GM23338 (cell line): ENCODE results near the gene FYN. TPM values are rescaled to one million over a fixed set of nuclear protein-coding genes. Genes with fewer than 3 reads are reported as not detected.

Experiments used
- ATAC-seq: fragments of 200-7000 bp; cut with Tn5 transposase; 3 replicates; pipeline ENCODE4 v1.9.1; 2020
- DNase-seq: peaks from one replicate; pipeline ENCODE4 v3.0.0-alpha.2; 2015; ENCODE audit warnings: low spot score
- H2AFZ ChIP-seq: fragments of 200-600 bp; sonication (generic); 2 replicates; pipeline ENCODE4 v1.8.0; 2016; ENCODE audit warnings: antibody characterized with exemption, mild to moderate bottlenecking, moderate library complexity
- H3F3A ChIP-seq: fragments of 200-600 bp; sonication (generic); replicated peaks from 2 replicates; pipeline ENCODE4 v1.8.0; 2017; ENCODE audit warnings: antibody characterized with exemption, mixed run types, low read depth
- H3K27ac ChIP-seq: fragments of 200-600 bp; sonication (generic); 2 replicates; pipeline ENCODE4 v1.6.1; 2016; ENCODE audit warnings: low read depth
- H3K27me3 ChIP-seq: fragments of 200-600 bp; sonication (generic); 2 replicates; pipeline ENCODE4 v1.8.0; 2016; ENCODE audit warnings: mild to moderate bottlenecking, mixed run types, moderate library complexity; ENCODE audit not compliant: insufficient read depth
- H3K36me3 ChIP-seq: fragments of 200-600 bp; sonication (generic); 2 replicates; pipeline ENCODE4 v1.8.0; 2016; ENCODE audit warnings: mild to moderate bottlenecking; ENCODE audit not compliant: insufficient read depth
- H3K4me1 ChIP-seq: fragments of 200-600 bp; sonication (generic); 2 replicates; pipeline ENCODE4 v1.8.0; 2016; ENCODE audit warnings: mild to moderate bottlenecking, moderate library complexity; ENCODE audit not compliant: insufficient read depth
- H3K4me2 ChIP-seq: fragments of 200-600 bp; sonication (generic); 2 replicates; pipeline ENCODE4 v1.7.1; 2017; ENCODE audit warnings: mixed run types
- H3K4me3 ChIP-seq: fragments of 200-600 bp; sonication (generic); 2 replicates; pipeline ENCODE4 v1.6.1; 2016; ENCODE audit warnings: mixed run types
- H3K79me2 ChIP-seq: fragments of 200-600 bp; sonication (generic); replicated peaks from 2 replicates; pipeline ENCODE4 v1.8.0; 2017; ENCODE audit warnings: mild to moderate bottlenecking; ENCODE audit not compliant: insufficient read depth
- H3K9me2 ChIP-seq: fragments of 200-600 bp; sonication (generic); 2 replicates; pipeline ENCODE4 v1.8.0; 2017; ENCODE audit not compliant: insufficient read depth
- H4K20me1 ChIP-seq: fragments of 200-600 bp; sonication (generic); replicated peaks from 2 replicates; pipeline ENCODE4 v1.8.0; 2017; ENCODE audit warnings: mild to moderate bottlenecking; ENCODE audit not compliant: insufficient read depth
- H3K27ac Mint-ChIP-seq: 2 replicates; pipeline ENCODE4 v1.8.0; 2020; ENCODE audit warnings: inconsistent platforms, mild to moderate bottlenecking, moderate library complexity, mixed read lengths
- H3K27me3 Mint-ChIP-seq: 3 replicates; pipeline ENCODE4 v1.8.0; 2022; ENCODE audit warnings: low read depth, mild to moderate bottlenecking, moderate library complexity, mixed read lengths, inconsistent platforms; ENCODE audit not compliant: insufficient read depth, poor library complexity
- H3K36me3 Mint-ChIP-seq: 3 replicates; pipeline ENCODE4 v1.8.0; 2021; ENCODE audit warnings: low read depth, mild to moderate bottlenecking, inconsistent platforms, moderate library complexity, mixed read lengths
- H3K4me1 Mint-ChIP-seq: 3 replicates; pipeline ENCODE4 v1.8.0; 2020; ENCODE audit warnings: mild to moderate bottlenecking, inconsistent platforms, mixed read lengths
- H3K4me3 Mint-ChIP-seq: 3 replicates; pipeline ENCODE4 v1.8.0; 2021; ENCODE audit warnings: moderate library complexity, mild to moderate bottlenecking, inconsistent platforms, mixed read lengths
- H3K9me3 Mint-ChIP-seq: 3 replicates; pipeline ENCODE4 v1.8.0; 2020; ENCODE audit warnings: moderate library complexity, mild to moderate bottlenecking, inconsistent platforms, mixed read lengths
- CREB1 ChIP-seq: fragments of 250-450 bp; sonication (Bioruptor Pico); IDR thresholded peaks from 2 replicates; pipeline ENCODE4 v1.5.0; 2020; ENCODE audit warnings: low read depth, mild to moderate bottlenecking, moderate library complexity
- CTCF ChIP-seq, 2 experiments: fragments of 200-600 bp in 1 of 2; sonication (generic) in 1 of 2; conservative IDR thresholded peaks; 2 replicates each; pipeline versions ENCODE4 v1.5.1 to v1.6.1; 2016 to 2017; ENCODE audit warnings: antibody characterized with exemption in 2 of 2, low read depth in 2 of 2, mild to moderate bottlenecking in 2 of 2, moderate library complexity in 1 of 2
- EZH2phosphoT487 ChIP-seq: fragments of 200-600 bp; sonication (generic); IDR thresholded peaks from one replicate; pipeline ENCODE4 v1.8.1; 2018; ENCODE audit warnings: antibody characterized with exemption; ENCODE audit not compliant: unreplicated experiment
- JUNB ChIP-seq: IDR thresholded peaks from one replicate; pipeline ENCODE4 v1.6.1; 2016; ENCODE audit warnings: antibody characterized with exemption; ENCODE audit not compliant: unreplicated experiment
- REST ChIP-seq: IDR thresholded peaks from one replicate; pipeline ENCODE4 v1.6.1; 2018; ENCODE audit warnings: antibody characterized with exemption; ENCODE audit not compliant: unreplicated experiment
- STAT1 ChIP-seq: IDR thresholded peaks from one replicate; pipeline ENCODE4 v1.6.1; 2016; ENCODE audit warnings: antibody characterized with exemption; ENCODE audit not compliant: unreplicated experiment
- ZNF331 ChIP-seq: fragments of 250-450 bp; sonication (Bioruptor Pico); IDR thresholded peaks from 2 replicates; pipeline ENCODE4 v1.5.0; 2020; ENCODE audit warnings: low read depth, mild to moderate bottlenecking, moderate library complexity
- polyA plus RNA-seq: library from polyadenylated mRNA; unstranded; fragments of >200 nt; fragmentation: Nextera tagmentation; extraction: Ambion mirVana; gene quantifications from 2 replicates; pipeline ENCODE4 v1.2.1, GENCODE V29; 2016
- total RNA-seq: library from RNA; depleted of rRNA; stranded (reverse); fragments of >200 nt; shearing (Covaris generic); gene quantifications from 2 replicates; pipeline ENCODE4 v1.2.3, GENCODE V29; 2014

The FYN gene
- total and polyA plus RNA-seq, 2 experiments from 2014 or later = 46.8 to 143 TPM

- Mint-ChIP-seq H3K4me3 (no peak overlapping the region), H3K27me3 (no peaks in the 10 kb centered on the region), H3K27ac (no peak overlapping the region), H3K4me1 (peaks cover 20% of the 10 kb centered on the region), H3K9me3 (peaks cover 2% of the 10 kb centered on the region; the same call in 1 of the 3 replicates), H3K36me3 (peaks cover 21% of the 10 kb centered on the region)
- Histone ChIP-seq H3K4me2 (no peak overlapping the region), H3K4me3 (no peak overlapping the region), H3K27ac (no peak overlapping the region), H3F3A (no peaks in the 10 kb centered on the region), H3K79me2 (peaks cover 23% of the 10 kb centered on the region), H3K36me3 (no peaks in the 10 kb centered on the region), H3K27me3 (no peaks in the 10 kb centered on the region), H4K20me1 (no peaks in the 10 kb centered on the region), H2AFZ (no peak overlapping the region), H3K4me1 (no peaks in the 10 kb centered on the region; the same call in 1 of the 2 replicates), H3K9me2 (no peaks in the 10 kb centered on the region)
- ATAC-seq (no peak), DNase-seq (no peak)
- no peak for TF ChIP-seq CTCF (conservative IDR thresholded peaks at IDR 0.05; ENCODE audit: low read depth in 2 of 2)
- TF ChIP-seq STAT1 = no peak
- TF ChIP-seq JUNB = no peak
- no peak for TF ChIP-seq REST
Observed at GRCh38 chr6:111739257-111739696, 134.0 kb downstream of the FYN start.

- no peak for ATAC-seq
- Mint-ChIP-seq H3K9me3 (peaks cover 4% of the 10 kb centered on the region; the same call in 1 of the 3 replicates), H3K27me3 (no peaks in the 10 kb centered on the region), H3K4me1 (peaks cover 16% of the 10 kb centered on the region), H3K4me3 (no peak overlapping the region), H3K36me3 (peaks cover 28% of the 10 kb centered on the region), H3K27ac (no peak overlapping the region)
- no peak overlapping the region for H3K4me2 ChIP-seq
- H3K4me3 ChIP-seq = no peak overlapping the region
- TF ChIP-seq EZH2phosphoT487 = no peak
- no peak for TF ChIP-seq STAT1
- no peak for TF ChIP-seq REST
- no peak for TF ChIP-seq ZNF331 (CRISPR knock-in tag)
- TF ChIP-seq CREB1 (CRISPR knock-in tag) = no peak
- H2AFZ ChIP-seq = no peak overlapping the region
- no peaks in the 10 kb centered on the region for H3F3A ChIP-seq
- no peaks in the 10 kb centered on the region for H3K36me3 ChIP-seq
- peaks cover 3% of the 10 kb centered on the region; the same call in 1 of the 2 replicates for H3K9me2 ChIP-seq
- no peaks in the 10 kb centered on the region for H3K27me3 ChIP-seq
- H3K79me2 ChIP-seq = peaks cover 29% of the 10 kb centered on the region
- no peaks in the 10 kb centered on the region; the same call in 1 of the 2 replicates for H3K4me1 ChIP-seq
- no peak for DNase-seq
- H4K20me1 ChIP-seq = no peaks in the 10 kb centered on the region
- H3K27ac ChIP-seq = no peak overlapping the region
Observed at GRCh38 chr6:111738631-111739030, 134.6 kb downstream of the FYN start.
